ENCODE measurements around the gene LENG1. TPM values are rescaled to one million over a fixed set of nuclear protein-coding genes. Genes with fewer than 3 reads are reported as not detected.

The LENG1 gene
- total RNA-seq, 1 donor from 2014 or later, result 6.3 TPM

DNA sequence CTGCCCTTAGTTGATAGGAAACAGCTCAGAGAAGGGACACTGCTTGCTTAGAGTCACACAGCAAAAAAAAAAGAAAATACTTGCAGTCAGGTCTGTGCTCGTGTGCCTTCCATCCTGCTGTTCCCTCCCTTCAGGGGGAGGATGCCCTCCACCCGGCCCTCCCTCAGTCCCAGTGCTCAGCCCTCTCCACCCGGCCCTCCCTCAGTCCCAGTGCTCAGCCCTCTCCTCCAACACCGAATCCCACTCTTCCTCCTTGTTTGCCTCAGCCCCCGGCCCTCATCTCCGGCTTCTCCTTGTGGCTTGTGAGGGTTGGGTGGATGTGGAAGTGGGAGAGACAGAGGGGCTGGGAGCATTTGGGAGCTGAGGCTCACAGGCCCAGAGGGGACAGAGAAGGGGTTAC, 49.9 kb downstream of the LENG1 start:
- DNase-seq (ENCODE audit: low spot score), result no peak

DNA sequence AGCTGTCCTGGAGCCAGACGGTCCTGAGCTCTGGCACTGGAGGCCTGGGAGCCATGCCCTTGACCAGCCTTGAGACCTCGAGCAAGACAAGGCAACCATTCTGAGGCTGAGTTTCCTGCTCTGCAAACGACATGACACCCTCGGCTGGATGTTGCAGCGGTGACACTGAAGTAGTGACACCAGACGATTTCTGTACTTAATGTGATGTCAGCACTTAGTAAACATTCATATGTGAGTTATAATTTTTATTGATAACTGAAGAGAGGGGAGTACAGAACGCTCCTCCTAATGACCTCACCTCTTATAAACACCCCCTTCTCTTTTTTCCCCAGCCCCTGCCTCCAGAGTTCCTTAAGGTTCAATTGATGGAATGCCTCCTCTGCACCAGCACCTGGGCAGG, 51.0 kb downstream of the LENG1 start:
- DNase-seq (ENCODE audit: low spot score), result no peak

GRCh38 chr19:54107876-54108490, 51.5 kb downstream of the LENG1 start:
- no peak for DNase-seq (ENCODE audit: low spot score)

DNA sequence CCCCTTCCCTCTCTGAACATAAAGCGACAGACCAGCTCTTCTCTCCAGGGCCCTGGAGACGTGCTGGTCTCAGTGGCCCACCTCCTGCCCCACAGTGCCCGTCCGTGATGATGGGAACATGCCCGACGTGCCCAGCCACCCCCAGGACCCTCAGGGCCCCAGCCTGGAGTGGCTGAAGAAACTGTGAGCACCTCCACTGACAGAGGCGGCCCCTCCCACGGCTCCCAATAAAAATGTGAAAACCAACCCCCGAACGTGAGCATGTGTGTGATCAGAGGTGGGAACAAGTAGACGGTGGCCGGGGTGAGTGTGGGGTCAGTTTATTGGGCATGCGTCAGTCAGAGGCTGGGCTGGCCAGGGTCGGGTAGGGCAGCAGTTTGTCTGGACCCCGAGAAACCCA, 52.8 kb downstream of the LENG1 start:
- DNase-seq (ENCODE audit: low spot score), result no peak

DNA sequence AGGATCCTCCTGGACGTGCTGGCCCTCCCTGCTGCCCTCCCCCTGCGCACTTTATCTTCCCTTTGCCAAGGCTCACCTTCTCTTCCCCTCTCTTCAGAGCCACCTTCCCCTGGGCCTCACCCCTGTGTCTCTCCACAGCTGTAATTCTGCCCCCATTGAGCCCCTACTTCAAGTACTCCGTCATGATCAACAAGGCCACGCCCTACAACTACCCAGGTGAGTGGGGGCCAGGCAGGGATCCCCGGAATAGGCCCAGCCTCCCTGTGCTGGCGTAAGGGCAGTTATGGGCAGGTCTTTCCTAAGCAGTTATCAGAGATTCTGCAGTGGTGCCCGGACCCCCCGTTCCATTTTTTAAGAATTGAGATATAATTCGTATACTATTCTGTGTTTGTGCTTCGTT, 53.7 kb downstream of the LENG1 start:
- DNase-seq (ENCODE audit: low spot score), result no peak

Other genes starting within 250 kb of the LENG1 start
- 0.24 TPM for gene CACNG8, start 196.8 kb downstream of the LENG1 start, total RNA-seq (ENCODE audit: insufficient read depth, low replicate concordance)
- gene CACNG6, start 168.1 kb downstream of the LENG1 start, total RNA-seq (ENCODE audit: insufficient read depth, low replicate concordance), result not detected
- gene VSTM1, start 95.8 kb downstream of the LENG1 start, total RNA-seq (ENCODE audit: insufficient read depth, low replicate concordance), result not detected
- gene TARM1, start 78.4 kb downstream of the LENG1 start, total RNA-seq (ENCODE audit: insufficient read depth, low replicate concordance), result not detected
- gene OSCAR, start 58.9 kb downstream of the LENG1 start, total RNA-seq (ENCODE audit: insufficient read depth, low replicate concordance), result 0.96 TPM
- gene NDUFA3, start 56.9 kb downstream of the LENG1 start, total RNA-seq (ENCODE audit: insufficient read depth, low replicate concordance), result 4.3 TPM
- gene TFPT, start 44.1 kb downstream of the LENG1 start, total RNA-seq (ENCODE audit: insufficient read depth, low replicate concordance), result 18.8 TPM
- 21.2 TPM for gene PRPF31, start 44.0 kb downstream of the LENG1 start, total RNA-seq (ENCODE audit: insufficient read depth, low replicate concordance)
- 2.6 TPM for gene CNOT3, start 22.0 kb downstream of the LENG1 start, total RNA-seq (ENCODE audit: insufficient read depth, low replicate concordance)
- 2.6 TPM for gene TMC4, start 13.4 kb upstream of the LENG1 start, total RNA-seq (ENCODE audit: insufficient read depth, low replicate concordance)
- 13.7 TPM for gene MBOAT7, start 29.9 kb upstream of the LENG1 start, total RNA-seq (ENCODE audit: insufficient read depth, low replicate concordance)
- gene TSEN34, start 31.6 kb upstream of the LENG1 start, total RNA-seq (ENCODE audit: insufficient read depth, low replicate concordance), result 72.5 TPM
- 1,474 TPM for gene RPS9, start 41.1 kb upstream of the LENG1 start, total RNA-seq (ENCODE audit: insufficient read depth, low replicate concordance)
- gene LILRB3, start 63.3 kb upstream of the LENG1 start, total RNA-seq (ENCODE audit: insufficient read depth, low replicate concordance), result 0.96 TPM
- 4.3 TPM for gene LILRA6, start 83.1 kb upstream of the LENG1 start, total RNA-seq (ENCODE audit: insufficient read depth, low replicate concordance)
- gene LILRB5, start 97.6 kb upstream of the LENG1 start, total RNA-seq (ENCODE audit: insufficient read depth, low replicate concordance), result 5.5 TPM
- gene LILRB2, start 121.4 kb upstream of the LENG1 start, total RNA-seq (ENCODE audit: insufficient read depth, low replicate concordance), result not detected
- gene LILRA5, start 153.4 kb upstream of the LENG1 start, total RNA-seq (ENCODE audit: insufficient read depth, low replicate concordance), result 0.72 TPM
- gene LILRA4, start 179.4 kb upstream of the LENG1 start, total RNA-seq (ENCODE audit: insufficient read depth, low replicate concordance), result not detected
- gene LAIR1, start 205.2 kb upstream of the LENG1 start, total RNA-seq (ENCODE audit: insufficient read depth, low replicate concordance), result 19.7 TPM

Data from umbilical cord (tissue), 2 donors.